ENCODE measurements around the gene SEMA6B. TPM values are rescaled to one million over a fixed set of nuclear protein-coding genes. Genes with fewer than 3 reads are reported as not detected.

Gene SEMA6B
- polyA plus RNA-seq, 1 donor (not counting 4 experiments of a cell fraction or from before 2014, with no cell fraction given), result 0.41 TPM

- Histone ChIP-seq H2AFZ (ENCODE audit: control insufficient read depth, low read length) (no peak overlapping the region), H3K9ac (ENCODE audit: control insufficient read depth, extremely low read depth, insufficient read depth, low read length) (no peak overlapping the region), H3K27me3 (ENCODE audit: control insufficient read depth, extremely low read depth, insufficient read depth, low read length) (peaks cover 8% of the 10 kb centered on the region), H3K79me2 (ENCODE audit: control insufficient read depth, insufficient read depth, low read length) (no peaks in the 10 kb centered on the region), H3K4me2 (ENCODE audit: control insufficient read depth, extremely low read depth, insufficient read depth, low read depth, low read length) (peak overlapping the region; percentile 52), H3K9me3 (ENCODE audit: control insufficient read depth, low read depth, low read length) (no peaks in the 10 kb centered on the region), H3K4me1 (ENCODE audit: control insufficient read depth, extremely low read depth, insufficient read depth, low read length) (peaks cover 11% of the 10 kb centered on the region), H3K36me3 (ENCODE audit: control insufficient read depth in 2 of 2, extremely low read depth in 1 of 2, insufficient read depth in 2 of 2, low read length in 2 of 2) (no peaks in the 10 kb centered on the region), H3K9me1 (ENCODE audit: control insufficient read depth, extremely low read depth, insufficient read depth, low read length) (no peaks in the 10 kb centered on the region), H3K4me3 (ENCODE audit: control insufficient read depth in 2 of 3, extremely low read depth in 1 of 3, insufficient read depth in 2 of 3, low read depth in 1 of 3, low read length in 3 of 3) (no peak overlapping the region), H3K27ac (ENCODE audit: control insufficient read depth, insufficient read depth, low read length) (peak overlapping the region; percentile 27), H4K20me1 (ENCODE audit: control insufficient read depth, extremely low read depth, insufficient read depth, low read length) (no peaks in the 10 kb centered on the region)
- TF ChIP-seq CTCF (optimal IDR thresholded peaks at IDR 0.05 in 1 of 3, IDR thresholded peaks at IDR 0.05 in 1 of 3, conservative IDR thresholded peaks at IDR 0.05 in 1 of 3; ENCODE audit: extremely low read depth in 1 of 3, insufficient read depth in 2 of 3, low read length in 3 of 3) (no peak), EZH2 (IDR thresholded peaks at IDR 0.05; ENCODE audit: low read length) (no peak)
- FAIRE-seq (no peak), DNase-seq (ENCODE audit: low read depth, low spot score) (peak; percentile 40)
- dilution Hi-C loops (cut with MboI; ENCODE audit: extremely low pct_ligation_motif_present, low sequenced_read_pairs), result no loop called here
Measured at GRCh38 chr19:4519521-4520277, 39.8 kb downstream of the SEMA6B start.

GRCh38 chr19:4519172-4519496 is 40.4 kb downstream of the SEMA6B start:
- Histone ChIP-seq H3K9me1 (ENCODE audit: control insufficient read depth, extremely low read depth, insufficient read depth, low read length) (no peaks in the 10 kb centered on the region), H3K4me1 (ENCODE audit: control insufficient read depth, extremely low read depth, insufficient read depth, low read length) (peaks cover 11% of the 10 kb centered on the region), H3K4me2 (ENCODE audit: control insufficient read depth, extremely low read depth, insufficient read depth, low read depth, low read length) (no peak overlapping the region), H3K27me3 (ENCODE audit: control insufficient read depth, extremely low read depth, insufficient read depth, low read length) (peaks cover 8% of the 10 kb centered on the region), H4K20me1 (ENCODE audit: control insufficient read depth, extremely low read depth, insufficient read depth, low read length) (no peaks in the 10 kb centered on the region), H3K79me2 (ENCODE audit: control insufficient read depth, insufficient read depth, low read length) (no peaks in the 10 kb centered on the region), H3K9me3 (ENCODE audit: control insufficient read depth, low read depth, low read length) (no peaks in the 10 kb centered on the region), H2AFZ (ENCODE audit: control insufficient read depth, low read length) (no peak overlapping the region), H3K9ac (ENCODE audit: control insufficient read depth, extremely low read depth, insufficient read depth, low read length) (no peak overlapping the region), H3K36me3 (ENCODE audit: control insufficient read depth in 2 of 2, extremely low read depth in 1 of 2, insufficient read depth in 2 of 2, low read length in 2 of 2) (no peaks in the 10 kb centered on the region), H3K4me3 (ENCODE audit: control insufficient read depth in 2 of 3, extremely low read depth in 1 of 3, insufficient read depth in 2 of 3, low read depth in 1 of 3, low read length in 3 of 3) (no peak overlapping the region), H3K27ac (ENCODE audit: control insufficient read depth, insufficient read depth, low read length) (no peak overlapping the region)
- FAIRE-seq (no peak), DNase-seq (ENCODE audit: low read depth, low spot score) (no peak)
- dilution Hi-C loops (cut with MboI; ENCODE audit: extremely low pct_ligation_motif_present, low sequenced_read_pairs), result no loop called here
- no peak for TF ChIP-seq CTCF (optimal IDR thresholded peaks at IDR 0.05 in 1 of 3, IDR thresholded peaks at IDR 0.05 in 1 of 3, conservative IDR thresholded peaks at IDR 0.05 in 1 of 3; ENCODE audit: extremely low read depth in 1 of 3, insufficient read depth in 2 of 3, low read length in 3 of 3)
- no peak for TF ChIP-seq EZH2 (IDR thresholded peaks at IDR 0.05; ENCODE audit: low read length)

All from keratinocyte (primary cell).